ENCODE results near the gene MS4A7.

DNA sequence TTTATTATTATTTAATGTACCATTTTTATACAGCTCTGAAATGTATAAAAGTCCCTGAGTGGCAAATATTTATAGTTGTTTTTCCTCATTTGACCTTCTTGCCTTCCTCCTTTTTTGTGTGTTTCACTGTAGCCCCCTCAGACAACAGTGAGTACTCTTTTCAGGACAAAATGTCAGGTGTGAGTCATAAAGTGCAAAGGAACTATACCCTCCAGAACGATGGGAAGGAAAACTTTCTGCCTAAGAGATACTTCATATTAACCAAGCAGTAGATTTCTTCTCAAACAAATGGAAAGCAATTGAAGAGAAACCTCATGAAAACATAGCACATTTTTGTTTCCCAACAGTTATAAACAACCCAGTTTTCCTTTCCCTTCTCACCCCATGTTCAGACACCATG, 16.1 kb upstream of the MS4A7 start:
- TF ChIP-seq, protein P1, sequence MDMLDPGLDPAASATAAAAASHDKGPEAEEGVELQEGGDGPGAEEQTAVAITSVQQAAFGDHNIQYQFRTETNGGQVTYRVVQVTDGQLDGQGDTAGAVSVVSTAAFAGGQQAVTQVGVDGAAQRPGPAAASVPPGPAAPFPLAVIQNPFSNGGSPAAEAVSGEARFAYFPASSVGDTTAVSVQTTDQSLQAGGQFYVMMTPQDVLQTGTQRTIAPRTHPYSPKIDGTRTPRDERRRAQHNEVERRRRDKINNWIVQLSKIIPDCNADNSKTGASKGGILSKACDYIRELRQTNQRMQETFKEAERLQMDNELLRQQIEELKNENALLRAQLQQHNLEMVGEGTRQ (IDR thresholded peaks at IDR 0.05; ENCODE audit: borderline replicate concordance, low read depth, low read length): no peak
- TF ChIP-seq CTCF (IDR thresholded peaks at IDR 0.05): no peak
- TF ChIP-seq TEAD4 (IDR thresholded peaks at IDR 0.05; ENCODE audit: borderline replicate concordance, insufficient read depth): no peak
- no peak for TF ChIP-seq EP300 (IDR thresholded peaks at IDR 0.05; ENCODE audit: borderline replicate concordance in 1 of 2, low read depth in 1 of 2, low read length in 1 of 2)
- no peak for TF ChIP-seq YY1 (IDR thresholded peaks at IDR 0.05; ENCODE audit: low read depth)
- TF ChIP-seq CHD2 (IDR thresholded peaks at IDR 0.05; ENCODE audit: low read length, partially characterized antibody): no peak
- TF ChIP-seq TAF1 (IDR thresholded peaks at IDR 0.05; ENCODE audit: borderline replicate concordance, low read depth, low read length): no peak
- TF ChIP-seq SMC3 (IDR thresholded peaks at IDR 0.05; ENCODE audit: low read depth, low read length): no peak
- no peak for TF ChIP-seq NRF1 (IDR thresholded peaks at IDR 0.05; ENCODE audit: low read depth, low read length)
- no peak for TF ChIP-seq RAD21 (IDR thresholded peaks at IDR 0.05; ENCODE audit: low read length)
- no peak for TF ChIP-seq MAX (IDR thresholded peaks at IDR 0.05; ENCODE audit: low read depth)
